GM10248 (cell line): ENCODE measurements around the gene CLCN7.

Source experiments
- CTCF ChIA-PET: fragments of 300-600 bp; sonication (Branson Sonifier 250); formaldehyde crosslinking; extraction: SDS; loops from one replicate; lab custom pipeline; 2021; ENCODE audit warnings: antibody characterized with exemption; lab: Yijun Ruan, JAX
- POLR2A ChIA-PET: fragments of 350-650 bp; sonication (Branson Sonifier 250); formaldehyde crosslinking; extraction: SDS; loops from one replicate; lab custom pipeline; 2020; ENCODE audit warnings: antibody characterized with exemption; lab: Yijun Ruan, JAX
- DNase-seq: peaks from one replicate; pipeline ENCODE4 v3.0.0; 2012; ENCODE audit errors: extremely low spot score
- CTCF ChIP-seq: IDR thresholded peaks from 2 replicates; pipeline ENCODE4 v1.5.1; 2012; ENCODE audit warnings: mild to moderate bottlenecking, low read depth; ENCODE audit errors: extremely low read depth, missing control alignments, control extremely low read depth

CLCN7 gene

GRCh38 chr16:1509307-1510221 lies 34.7 kb upstream of the CLCN7 start:
- POLR2A ChIA-PET, result no interaction called here
- no peak for DNase-seq
- no peak for TF ChIP-seq CTCF
- CTCF ChIA-PET, result no interaction called here

DNA sequence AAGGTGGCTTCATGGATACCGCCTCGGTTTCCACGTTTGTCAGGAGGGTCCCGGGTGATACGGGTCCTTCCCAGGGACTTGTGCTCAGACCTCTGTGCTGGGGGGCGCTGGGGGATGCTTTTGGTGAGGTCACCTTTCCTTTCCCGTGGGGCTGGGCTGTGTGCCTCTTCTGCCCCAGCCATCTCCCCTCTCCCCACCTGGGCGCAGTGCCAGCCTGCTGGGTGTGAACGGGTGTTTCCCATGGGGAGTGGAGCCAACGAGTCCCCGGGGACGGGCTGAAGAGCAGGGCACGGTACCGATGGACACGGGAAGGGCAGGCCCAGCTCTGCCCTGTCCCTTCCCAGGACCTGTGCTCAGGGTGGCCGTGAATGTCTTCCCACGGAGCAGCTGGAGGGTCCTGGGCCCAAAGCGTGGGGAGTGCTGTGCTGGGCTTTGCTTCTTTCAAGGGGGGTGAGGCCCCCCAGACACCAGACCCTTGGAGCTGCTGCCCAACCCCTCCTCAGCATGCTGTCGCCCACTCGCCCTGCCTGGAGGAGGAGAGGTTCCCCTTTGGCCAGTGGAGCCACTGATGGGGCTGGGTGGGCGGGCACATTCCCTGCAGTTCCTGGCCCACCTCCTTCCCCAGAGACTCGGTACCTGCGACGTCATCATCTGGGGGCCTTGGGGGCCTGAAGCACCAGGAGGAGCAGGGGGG lies 33.8 kb upstream of the CLCN7 start:
- TF ChIP-seq CTCF, result no peak
- ChIA-PET CTCF (no interaction called here), POLR2A (no interaction called here)
- no peak for DNase-seq

DNA sequence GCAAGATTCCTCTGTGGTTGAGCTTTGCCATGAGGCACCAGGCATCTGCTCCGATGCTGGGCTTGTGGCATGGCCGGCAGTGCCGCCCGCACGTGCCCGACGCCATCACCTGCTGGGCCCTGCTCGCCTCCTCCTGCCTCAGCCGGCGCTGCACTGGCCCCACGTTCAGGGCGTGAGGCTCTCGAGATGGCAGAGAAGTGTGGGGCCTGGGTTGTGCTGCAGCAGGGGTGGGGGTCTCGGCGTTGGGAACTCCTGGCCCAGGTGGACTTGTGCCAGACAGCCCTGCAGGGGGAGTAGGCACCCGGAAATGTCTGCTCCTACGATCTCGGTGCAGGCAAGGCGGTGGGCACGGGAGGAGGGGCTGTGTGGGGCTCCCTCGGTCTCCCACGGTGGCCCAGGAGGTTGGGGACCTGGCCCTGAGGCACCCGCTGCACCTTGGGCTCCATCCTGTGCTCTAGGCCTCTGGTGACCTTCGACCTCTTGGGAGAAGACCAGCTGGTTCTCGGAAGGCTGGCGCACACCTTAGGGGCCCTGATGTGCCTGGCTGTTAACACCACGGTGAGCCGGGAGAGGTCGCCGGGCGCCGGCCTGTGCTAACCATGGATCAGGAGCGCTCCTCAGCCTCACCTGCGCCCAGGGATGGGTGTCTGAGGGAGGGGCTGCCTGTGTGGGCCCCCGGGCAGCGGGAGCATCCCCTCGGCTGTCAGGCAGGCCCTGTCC lies 31.8 kb upstream of the CLCN7 start:
- POLR2A ChIA-PET, result no interaction called here
- no peak for TF ChIP-seq CTCF
- no peak for DNase-seq
- CTCF ChIA-PET, result no interaction called here

DNA sequence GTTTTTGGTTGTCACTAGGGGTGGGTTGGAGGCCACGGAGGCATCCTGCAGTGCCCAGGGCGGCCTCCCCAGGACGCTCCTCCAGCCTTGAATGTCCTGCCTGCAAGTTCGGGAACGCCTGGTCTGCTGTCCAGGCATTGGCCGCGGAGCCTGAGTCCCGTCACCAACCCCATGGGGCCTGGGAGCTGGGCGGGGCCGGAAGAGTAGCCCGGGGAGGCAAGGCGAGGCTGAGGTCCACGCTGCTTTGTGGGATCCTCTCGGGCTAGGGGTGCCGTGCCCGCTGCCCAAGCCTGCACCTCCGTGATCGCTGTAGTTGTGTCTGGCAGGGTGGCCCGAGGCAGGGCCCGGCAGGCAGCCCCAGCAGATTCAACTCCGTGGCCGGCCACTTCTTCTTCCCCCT lies 31.1 kb upstream of the CLCN7 start:
- ChIA-PET POLR2A (no interaction called here), CTCF (no interaction called here)
- no peak for TF ChIP-seq CTCF
- DNase-seq, result no peak

- ChIA-PET CTCF (no interaction called here), POLR2A (no interaction called here)
- DNase-seq, result no peak
- TF ChIP-seq CTCF, result no peak
Measured at GRCh38 chr16:1505073-1505844, 30.4 kb upstream of the CLCN7 start.
